Measurements from ENCODE around the gene SMIM35.

DNA sequence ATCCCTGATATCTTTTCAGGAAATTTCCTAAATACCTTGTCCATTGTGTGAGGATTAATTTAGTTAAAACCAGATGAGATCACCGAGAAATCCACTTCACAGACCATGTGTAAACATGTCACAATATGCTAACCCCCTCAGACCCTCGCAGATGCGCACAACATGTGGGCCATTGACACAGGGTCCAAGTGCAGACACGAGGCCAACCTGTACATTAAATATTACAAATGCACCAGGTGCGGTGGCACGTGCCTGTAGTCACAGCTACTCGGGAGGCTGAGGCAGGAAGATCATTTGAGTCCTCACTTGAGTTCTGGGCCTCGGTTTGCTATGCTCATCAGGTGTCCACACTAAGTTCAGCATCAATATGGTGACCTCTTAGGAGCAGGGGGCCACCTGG lies 19.8 kb downstream of the SMIM35 start:
- TF ChIP-seq SUZ12 (IDR thresholded peaks at IDR 0.05) (no peak), BHLHE40 (IDR thresholded peaks at IDR 0.05; ENCODE audit: borderline replicate concordance) (no peak), SP1 (IDR thresholded peaks at IDR 0.05) (no peak)
- TF ChIP-seq, protein P1, sequence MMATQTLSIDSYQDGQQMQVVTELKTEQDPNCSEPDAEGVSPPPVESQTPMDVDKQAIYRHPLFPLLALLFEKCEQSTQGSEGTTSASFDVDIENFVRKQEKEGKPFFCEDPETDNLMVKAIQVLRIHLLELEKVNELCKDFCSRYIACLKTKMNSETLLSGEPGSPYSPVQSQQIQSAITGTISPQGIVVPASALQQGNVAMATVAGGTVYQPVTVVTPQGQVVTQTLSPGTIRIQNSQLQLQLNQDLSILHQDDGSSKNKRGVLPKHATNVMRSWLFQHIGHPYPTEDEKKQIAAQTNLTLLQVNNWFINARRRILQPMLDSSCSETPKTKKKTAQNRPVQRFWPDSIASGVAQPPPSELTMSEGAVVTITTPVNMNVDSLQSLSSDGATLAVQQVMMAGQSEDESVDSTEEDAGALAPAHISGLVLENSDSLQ (IDR thresholded peaks at IDR 0.05): no peak
